Measurements from ENCODE around the gene DDX1. TPM values are rescaled to one million over a fixed set of nuclear protein-coding genes. Genes with fewer than 3 reads are reported as not detected.

The DDX1 gene
- total and polyA plus RNA-seq, 9 donors, result 36.5 to 80.1 (median 67.4) TPM

- Histone ChIP-seq H3K27ac (no peak overlapping the region), H3K36me3 (no peaks in the 10 kb centered on the region), H3K4me3 (no peak overlapping the region), H3K4me1 (ENCODE audit: insufficient read depth) (peaks cover 10% of the 10 kb centered on the region), H3K9me3 (no peaks in the 10 kb centered on the region), H3K27me3 (no peaks in the 10 kb centered on the region)
- intact Hi-C loops (cut with DNase I), result loop anchor here (5.0 to 10.0 kb wide), 7 partner anchors 307 to 1122 kb away; partner anchors contain the start of gene MYCN (in 2 of the 4)
- DNase-seq, result no peak
- TF ChIP-seq, protein P1, sequence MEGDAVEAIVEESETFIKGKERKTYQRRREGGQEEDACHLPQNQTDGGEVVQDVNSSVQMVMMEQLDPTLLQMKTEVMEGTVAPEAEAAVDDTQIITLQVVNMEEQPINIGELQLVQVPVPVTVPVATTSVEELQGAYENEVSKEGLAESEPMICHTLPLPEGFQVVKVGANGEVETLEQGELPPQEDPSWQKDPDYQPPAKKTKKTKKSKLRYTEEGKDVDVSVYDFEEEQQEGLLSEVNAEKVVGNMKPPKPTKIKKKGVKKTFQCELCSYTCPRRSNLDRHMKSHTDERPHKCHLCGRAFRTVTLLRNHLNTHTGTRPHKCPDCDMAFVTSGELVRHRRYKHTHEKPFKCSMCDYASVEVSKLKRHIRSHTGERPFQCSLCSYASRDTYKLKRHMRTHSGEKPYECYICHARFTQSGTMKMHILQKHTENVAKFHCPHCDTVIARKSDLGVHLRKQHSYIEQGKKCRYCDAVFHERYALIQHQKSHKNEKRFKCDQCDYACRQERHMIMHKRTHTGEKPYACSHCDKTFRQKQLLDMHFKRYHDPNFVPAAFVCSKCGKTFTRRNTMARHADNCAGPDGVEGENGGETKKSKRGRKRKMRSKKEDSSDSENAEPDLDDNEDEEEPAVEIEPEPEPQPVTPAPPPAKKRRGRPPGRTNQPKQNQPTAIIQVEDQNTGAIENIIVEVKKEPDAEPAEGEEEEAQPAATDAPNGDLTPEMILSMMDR (IDR thresholded peaks at IDR 0.05), result no peak
- TF ChIP-seq POLR2A (IDR thresholded peaks at IDR 0.05), result no peak
- TF ChIP-seq EP300 (IDR thresholded peaks at IDR 0.05), result no peak
- WGBS, 3 donors, result 37 to 52% (median 47%) methylated on average over 1 of the region's 1 CpG
Measured at GRCh38 chr2:15634846-15635490, 43.3 kb downstream of the DDX1 start.

DNA sequence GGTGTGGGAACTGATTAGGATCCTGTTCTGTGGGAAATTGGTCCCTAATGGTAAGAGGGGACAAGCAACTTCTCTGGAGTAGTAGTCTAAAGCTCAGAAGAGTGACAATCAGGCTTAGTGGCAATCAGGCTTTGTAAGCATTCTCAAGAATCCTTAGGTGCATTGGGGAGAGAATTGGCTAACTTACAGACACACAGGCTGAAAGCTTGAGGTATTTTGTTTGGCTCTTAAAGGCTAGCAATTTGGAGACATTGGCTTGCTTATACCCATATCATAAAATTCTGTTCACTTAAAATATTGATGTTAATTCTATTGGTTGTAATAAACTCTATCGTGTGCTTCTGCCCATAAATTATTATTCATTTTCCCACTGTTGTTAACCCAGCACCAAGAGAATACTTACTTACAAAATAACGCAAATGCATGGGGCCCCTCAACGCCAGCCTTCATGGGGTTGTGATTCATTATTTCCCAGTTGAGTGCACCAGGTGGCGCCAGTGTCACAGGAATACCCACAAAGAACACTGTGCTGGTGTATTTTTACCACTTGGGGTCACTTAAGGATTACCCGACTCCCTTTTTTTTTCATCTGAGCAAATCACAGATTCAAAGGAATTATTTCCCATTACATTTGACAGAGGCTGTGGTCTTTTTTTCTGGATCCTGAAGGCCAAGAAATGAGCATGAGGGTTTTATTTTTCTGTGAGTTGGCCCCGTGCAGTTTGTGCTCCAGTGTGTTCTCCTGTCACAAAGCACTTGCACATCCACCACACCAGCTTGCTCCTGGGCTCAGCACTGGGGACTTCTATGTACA is 45.5 kb downstream of the DDX1 start:
- DNase-seq, result peak; percentile 67 to 86 (median 83)
- 3% methylated on average over 6 of the region's 6 CpGs for WGBS, 3 donors
- H3K4me1 ChIP-seq (ENCODE audit: insufficient read depth), result peaks cover 15% of the 10 kb centered on the region
- intact Hi-C loops (cut with DNase I), result loop anchor here (5.0 to 10.0 kb wide), 7 partner anchors 305 to 1120 kb away; partner anchors contain the start of gene MYCN (in 2 of the 4)
- H3K27ac ChIP-seq, result no peak overlapping the region
- H3K36me3 ChIP-seq, result no peaks in the 10 kb centered on the region
- H3K4me3 ChIP-seq, result no peak overlapping the region
- TF ChIP-seq POLR2A (IDR thresholded peaks at IDR 0.05) (no peak), EP300 (IDR thresholded peaks at IDR 0.05) (no peak)
- TF ChIP-seq, protein P1 (IDR thresholded peaks at IDR 0.05), result peak; percentile 63 to 96 (median 96)
- no peaks in the 10 kb centered on the region for H3K9me3 ChIP-seq
- H3K27me3 ChIP-seq, result no peaks in the 10 kb centered on the region

- H3K4me3 ChIP-seq, result no peak overlapping the region
- H3K27me3 ChIP-seq, result no peaks in the 10 kb centered on the region
- TF ChIP-seq EP300 (IDR thresholded peaks at IDR 0.05), result no peak
- H3K36me3 ChIP-seq, result no peaks in the 10 kb centered on the region
- no peak overlapping the region for H3K27ac ChIP-seq
- intact Hi-C loops (cut with DNase I), result loop anchor here (5.0 to 10.0 kb wide), 7 partner anchors 304 to 1119 kb away; partner anchors contain the start of gene MYCN (in 2 of the 4)
- H3K9me3 ChIP-seq, result no peaks in the 10 kb centered on the region
- H3K4me1 ChIP-seq (ENCODE audit: insufficient read depth), result peaks cover 15% of the 10 kb centered on the region
- no peak for DNase-seq
Measured at GRCh38 chr2:15638720-15639119, 47.1 kb downstream of the DDX1 start.

GRCh38 chr2:15639323-15640251 is 47.9 kb downstream of the DDX1 start:
- no peak overlapping the region for H3K27ac ChIP-seq
- 83 to 98% (median 85%) methylated on average over 12 of the region's 12 CpGs for WGBS, 3 donors
- intact Hi-C loops (cut with DNase I), result loop anchor here (5.0 to 10.0 kb wide), 8 partner anchors 175 to 1118 kb away; partner anchors contain the start of gene MYCN (in 2 of the 4)

More at GRCh38 chr2:15639323-15640251, 47.9 kb downstream of the DDX1 start:
- H3K9me3 ChIP-seq, result no peaks in the 10 kb centered on the region
- H3K4me1 ChIP-seq (ENCODE audit: insufficient read depth), result peaks cover 15% of the 10 kb centered on the region
- DNase-seq, result no peak
- TF ChIP-seq EP300 (IDR thresholded peaks at IDR 0.05) (no peak), POLR2A (IDR thresholded peaks at IDR 0.05) (no peak)
- TF ChIP-seq, protein P1 (IDR thresholded peaks at IDR 0.05), result no peak
- H3K36me3 ChIP-seq, result no peaks in the 10 kb centered on the region
- H3K4me3 ChIP-seq, result no peak overlapping the region
- no peaks in the 10 kb centered on the region for H3K27me3 ChIP-seq

Data from ovary (tissue), 9 donors.